ENCODE results near the gene PIR. TPM values are rescaled to one million over a fixed set of nuclear protein-coding genes. Genes with fewer than 3 reads are reported as not detected.

Gene PIR
- total RNA-seq, 2 donors from 2014 or later = 13.5 to 47.4 TPM

DNA sequence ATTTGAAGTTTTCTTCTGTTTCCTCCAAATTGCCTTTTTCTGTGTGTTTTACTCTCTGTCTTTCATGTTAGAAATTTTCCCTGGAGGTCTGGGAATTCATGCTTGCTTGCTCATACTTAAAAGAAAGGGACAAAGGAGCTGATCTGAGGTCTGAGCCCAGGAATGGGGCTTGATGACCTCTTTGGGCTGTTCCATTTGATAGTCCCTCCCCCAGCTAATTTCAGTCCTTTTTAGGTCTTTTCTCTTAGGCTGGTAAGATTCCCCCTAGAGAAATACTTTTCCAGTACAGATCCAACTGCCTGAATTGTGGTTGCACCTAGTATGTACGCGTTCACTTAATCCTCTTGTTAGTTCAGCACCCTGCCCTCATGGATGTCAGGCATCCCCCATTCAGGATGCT lies 152.3 kb downstream of the PIR start:
- ATAC-seq (ENCODE audit: insufficient number of reproducible peaks, low FRiP score, low read depth) = no peak
- no peak overlapping the region for H3K4me3 ChIP-seq

DNA sequence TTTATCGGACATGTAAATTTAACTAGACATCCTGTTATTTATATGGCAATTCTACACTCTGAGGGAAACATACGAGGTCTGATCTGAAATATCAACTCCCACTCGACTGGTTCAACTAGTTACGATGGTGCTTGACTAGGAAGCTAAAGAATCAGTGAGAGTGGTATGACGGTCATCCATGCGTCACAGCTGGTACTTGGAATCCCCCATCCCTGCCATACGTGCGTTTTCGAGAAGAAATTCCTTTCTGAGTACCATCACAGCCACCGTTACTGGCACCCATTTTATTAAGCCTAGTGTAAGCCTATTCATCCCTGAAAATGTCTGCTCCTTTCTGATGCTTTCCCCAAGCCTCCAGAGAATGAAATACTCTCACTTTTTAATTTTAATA lies 157.1 kb downstream of the PIR start:
- Histone ChIP-seq H3K9me3 (no peaks in the 10 kb centered on the region), H3K36me3 (no peaks in the 10 kb centered on the region), H3K27ac (peak overlapping the region in 1 of 2 donors; percentile 37), H3K4me3 (peak overlapping the region; percentile 84), H3K27me3 (replicated peaks; ENCODE audit: insufficient read depth) (no peaks in the 10 kb centered on the region), H3K4me1 (ENCODE audit: control insufficient read depth in 1 of 2, low read depth in 2 of 2) (peaks cover 0 to 8% of the 10 kb centered on the region in 2 donors)
- ATAC-seq (ENCODE audit: insufficient number of reproducible peaks, low FRiP score, low read depth) (peak; percentile 21), DNase-seq (ENCODE audit: low spot score) (no peak)
- TF ChIP-seq, protein P1, sequence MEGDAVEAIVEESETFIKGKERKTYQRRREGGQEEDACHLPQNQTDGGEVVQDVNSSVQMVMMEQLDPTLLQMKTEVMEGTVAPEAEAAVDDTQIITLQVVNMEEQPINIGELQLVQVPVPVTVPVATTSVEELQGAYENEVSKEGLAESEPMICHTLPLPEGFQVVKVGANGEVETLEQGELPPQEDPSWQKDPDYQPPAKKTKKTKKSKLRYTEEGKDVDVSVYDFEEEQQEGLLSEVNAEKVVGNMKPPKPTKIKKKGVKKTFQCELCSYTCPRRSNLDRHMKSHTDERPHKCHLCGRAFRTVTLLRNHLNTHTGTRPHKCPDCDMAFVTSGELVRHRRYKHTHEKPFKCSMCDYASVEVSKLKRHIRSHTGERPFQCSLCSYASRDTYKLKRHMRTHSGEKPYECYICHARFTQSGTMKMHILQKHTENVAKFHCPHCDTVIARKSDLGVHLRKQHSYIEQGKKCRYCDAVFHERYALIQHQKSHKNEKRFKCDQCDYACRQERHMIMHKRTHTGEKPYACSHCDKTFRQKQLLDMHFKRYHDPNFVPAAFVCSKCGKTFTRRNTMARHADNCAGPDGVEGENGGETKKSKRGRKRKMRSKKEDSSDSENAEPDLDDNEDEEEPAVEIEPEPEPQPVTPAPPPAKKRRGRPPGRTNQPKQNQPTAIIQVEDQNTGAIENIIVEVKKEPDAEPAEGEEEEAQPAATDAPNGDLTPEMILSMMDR (IDR thresholded peaks at IDR 0.05) = no peak

More for the DNA sequence above, 152.3 kb downstream of the PIR start:
- DNase-seq (ENCODE audit: low spot score) = no peak
- Histone ChIP-seq H3K9me3 (no peaks in the 10 kb centered on the region), H3K27ac (no peak overlapping the region), H3K36me3 (no peaks in the 10 kb centered on the region), H3K4me1 (ENCODE audit: control insufficient read depth in 1 of 2, low read depth in 2 of 2) (no peaks in the 10 kb centered on the region), H3K27me3 (replicated peaks; ENCODE audit: insufficient read depth) (no peaks in the 10 kb centered on the region)
- TF ChIP-seq, protein P1 (IDR thresholded peaks at IDR 0.05) = no peak

DNA sequence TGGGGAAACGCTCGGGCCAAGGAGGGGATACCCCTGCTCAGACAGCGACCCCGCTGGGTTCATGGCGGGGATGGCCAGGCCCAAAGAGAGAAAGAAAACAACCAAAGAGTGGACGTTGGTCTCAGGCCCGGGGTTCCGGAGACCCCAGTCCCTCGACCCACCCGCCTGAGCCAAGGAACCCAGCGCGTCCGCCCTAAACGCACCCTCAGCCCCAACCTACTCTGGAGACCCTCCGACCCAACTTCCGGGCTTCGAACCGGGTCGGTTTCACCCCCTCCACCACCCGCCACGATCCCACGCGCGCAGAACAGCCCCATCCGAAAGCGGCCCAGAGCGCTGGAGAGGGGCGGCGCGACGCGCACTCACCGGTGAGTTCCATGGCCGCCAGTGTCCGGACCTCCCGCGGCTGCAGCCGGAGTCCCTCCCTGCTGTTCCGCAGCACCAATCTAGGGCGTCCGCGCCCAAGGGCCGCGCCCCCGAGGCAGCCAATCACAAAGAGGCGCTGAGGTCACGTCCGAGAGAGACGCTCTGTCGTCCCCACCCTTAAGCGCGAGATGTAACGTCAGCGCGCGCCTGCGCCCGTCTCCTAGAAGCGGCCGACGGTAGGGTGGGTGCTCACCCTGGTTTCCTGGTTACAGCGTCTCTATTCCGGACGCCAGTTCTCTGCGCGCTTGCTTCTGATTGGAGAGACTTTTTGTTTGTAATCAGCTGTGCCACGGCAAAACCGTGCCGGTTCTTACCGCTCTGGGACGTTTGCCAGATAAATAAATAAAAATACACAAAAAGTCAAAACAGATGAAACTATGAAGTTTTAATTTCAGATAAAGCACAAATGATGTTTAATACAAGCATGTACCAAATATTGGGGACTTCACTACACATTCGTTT lies 157.8 kb downstream of the PIR start, which contains the start of gene PIGA:
Gene PIGA (minus strand): TSS at position 389 of the 888 bp plus-strand sequence. CDS start 3,593 bp downstream, outside the sequence.
- peak within 1 kb of the TSS; percentile 84 for H3K4me3 ChIP-seq
- ATAC-seq (ENCODE audit: insufficient number of reproducible peaks, low FRiP score, low read depth) (peak; percentile 95), DNase-seq (ENCODE audit: low spot score) (peak; percentile 78)
- H3K36me3 ChIP-seq = peaks cover 2% of the 10 kb centered on the region
- H3K27me3 ChIP-seq (replicated peaks; ENCODE audit: insufficient read depth) = no peaks in the 10 kb centered on the region
- peak within 1 kb of the TSS; percentile 79 to 83 for H3K27ac ChIP-seq
- peaks cover 0 to 8% of the 10 kb centered on the region in 2 donors for H3K4me1 ChIP-seq (ENCODE audit: control insufficient read depth in 1 of 2, low read depth in 2 of 2)
- TF ChIP-seq, protein P1 (IDR thresholded peaks at IDR 0.05) = no peak
- no peaks in the 10 kb centered on the region for H3K9me3 ChIP-seq

Other genes starting within 250 kb of the PIR start
- 1 to 10 TPM; 1.2 to 2.5 TPM for gene ASB9, start 223.2 kb downstream of the PIR start, total RNA-seq
- not detected for gene ASB11, start 177.7 kb downstream of the PIR start, total RNA-seq
- gene PIGA, start 157.8 kb downstream of the PIR start, total RNA-seq = 10 to 100 TPM in 1 of 2 donors, 1 to 10 TPM in 1; 7.9 to 10.7 TPM
- gene VEGFD, start 108.9 kb downstream of the PIR start, total RNA-seq = 10 to 100 TPM in 1 of 2 donors, 1 to 10 TPM in 1; 3.0 to 19.5 TPM
- 10 to 100 TPM in 1 of 2 donors, 1 to 10 TPM in 1; 6.2 to 10.0 TPM for gene BMX, start 7.5 kb upstream of the PIR start, total RNA-seq
- gene ACE2, start 107.6 kb upstream of the PIR start, total RNA-seq = 1 to 10 TPM in 1 of 2 donors, not detected in 1; 4.6 TPM
- gene CLTRN, start 171.5 kb upstream of the PIR start, total RNA-seq = under 1 TPM in 1 of 2 donors, not detected in 1; 0.78 TPM
- gene CA5B, start 244.9 kb upstream of the PIR start, total RNA-seq = 10 to 100 TPM; 29.1 to 32.1 TPM